Kidney (tissue), 14 donors: ENCODE measurements around the gene LAMTOR3. TPM values are rescaled to one million over a fixed set of nuclear protein-coding genes. Genes with fewer than 3 reads are reported as not detected.
A peak's percentile ranks its signal among the peaks of the same experiment; 100 is the strongest.

Experiments used
- DNase-seq, 5 donors: peaks; one replicate each; pipeline ENCODE4 v3.0.0-alpha.2; 2013 to 2020
- FAIRE-seq: peaks from 2 replicates; lab custom pipeline; 2012; peaks lifted over from hg19 to GRCh38; lab: Jason Lieb, UNC
- H3K27ac ChIP-seq, 2 donors: one replicate each; pipeline ENCODE4 v1.7.0; 2013; ENCODE audit warnings: low read depth in 2 of 2, low read length in 2 of 2, inconsistent platforms in 1 of 2
- H3K27me3 ChIP-seq: one replicate; pipeline ENCODE4 v1.7.1; 2013; ENCODE audit warnings: low read length, inconsistent platforms; ENCODE audit not compliant: control insufficient read depth, insufficient read depth
- H3K36me3 ChIP-seq, 3 donors: one replicate each; pipeline versions ENCODE4 v1.7.0 to v1.7.1; 2013; ENCODE audit warnings: low read length in 3 of 3, control low read depth in 1 of 3, inconsistent platforms in 1 of 3; ENCODE audit not compliant: insufficient read depth in 3 of 3, control insufficient read depth in 2 of 3
- H3K4me1 ChIP-seq, 3 donors: one replicate each; pipeline versions ENCODE4 v1.7.0 to v1.7.1; 2013; ENCODE audit warnings: low read length in 3 of 3, inconsistent platforms in 1 of 3, low read depth in 1 of 3; ENCODE audit not compliant: control insufficient read depth in 2 of 3, insufficient read depth in 2 of 3
- H3K4me3 ChIP-seq, 3 donors: one replicate each; pipeline versions ENCODE4 v1.7.0 to v1.8.1; 2013; ENCODE audit warnings: low read length in 3 of 3, control low read depth in 1 of 3, inconsistent platforms in 1 of 3
- H3K9ac ChIP-seq, 3 donors: one replicate each; pipeline versions ENCODE4 v1.7.0 to v1.7.1; 2013; ENCODE audit warnings: low read length in 3 of 3, control low read depth in 1 of 3, inconsistent platforms in 1 of 3
- H3K9me3 ChIP-seq, 3 donors: one replicate each; pipeline versions ENCODE4 v1.7.0 to v1.7.1; 2013; ENCODE audit warnings: low read length in 3 of 3, control low read depth in 1 of 3, inconsistent platforms in 1 of 3; ENCODE audit not compliant: control insufficient read depth in 2 of 3, insufficient read depth in 1 of 3
- CTCF ChIP-seq: IDR thresholded peaks from 3 replicates; pipeline ENCODE4 v1.5.1; 2012; ENCODE audit warnings: mild to moderate bottlenecking, moderate library complexity, borderline replicate concordance; ENCODE audit not compliant: insufficient read depth; ENCODE audit errors: extremely low read depth
- intact Hi-C: fragments of 100-400 bp; cut with DNase I; formaldehyde crosslinking; loops from one replicate; pipeline ENCODE4 v1.11.1; 2022
- polyA plus RNA-seq: library from polyadenylated mRNA; stranded (reverse); fragments of 350-450 nt; fragmentation: Illumina TruSeq; extraction: RNeasy Lipid Tissue Mini Kit (QIAGEN cat#74804); gene quantifications from one replicate; pipeline ENCODE4 v1.2.3, GENCODE V29; 2014; ENCODE audit warnings: low read depth, low replicate concordance; ENCODE audit not compliant: insufficient read depth
- total RNA-seq: library from RNA; stranded (reverse); fragmentation: NEBNext Ultra II Directional; extraction: Animal tissue kit (Norgen Biotek cat#: 25700); gene quantifications from one replicate; pipeline ENCODE4 v1.2.1, GENCODE V29; 2021
- donor health status: control.
- donor health status: control.
- donor health status: control.
- donor health status: control.
- donor health status: control.
- donor health status: DM: yes; HTN: yes; CAD: no.
- donor health status: Normal renal cell carcinoma (clear cell type).

Gene LAMTOR3
- total and polyA plus RNA-seq, 2 donors from 2014 or later = 46.5 to 71.1 TPM

DNA sequence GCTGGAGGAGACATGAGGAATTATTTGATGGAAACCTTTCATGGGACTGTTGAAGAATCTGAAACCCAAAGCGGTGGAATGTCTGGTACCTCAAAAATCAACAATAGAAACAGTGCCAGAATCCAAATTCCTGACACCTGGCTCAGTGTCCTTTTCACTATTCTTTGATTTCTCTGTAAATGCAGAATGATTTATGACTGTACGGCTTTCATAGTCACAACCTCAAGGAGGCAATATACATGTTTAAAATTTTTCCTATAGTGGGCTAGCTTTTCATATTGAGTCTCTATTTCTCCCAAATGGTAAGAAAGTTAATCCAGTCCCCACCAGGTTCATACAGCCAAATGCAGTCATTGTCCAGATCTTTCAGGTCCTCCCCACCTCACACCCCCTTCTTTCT lies 58.3 kb downstream of the LAMTOR3 start:
- intact Hi-C loops = no loop called here
- Histone ChIP-seq H3K36me3 (no peaks in the 10 kb centered on the region), H3K27me3 (no peaks in the 10 kb centered on the region), H3K27ac (no peak overlapping the region), H3K9me3 (no peaks in the 10 kb centered on the region), H3K4me1 (no peaks in the 10 kb centered on the region), H3K4me3 (no peak overlapping the region), H3K9ac (no peak overlapping the region)
- TF ChIP-seq CTCF = no peak
- DNase-seq = no peak
- FAIRE-seq = no peak

DNA sequence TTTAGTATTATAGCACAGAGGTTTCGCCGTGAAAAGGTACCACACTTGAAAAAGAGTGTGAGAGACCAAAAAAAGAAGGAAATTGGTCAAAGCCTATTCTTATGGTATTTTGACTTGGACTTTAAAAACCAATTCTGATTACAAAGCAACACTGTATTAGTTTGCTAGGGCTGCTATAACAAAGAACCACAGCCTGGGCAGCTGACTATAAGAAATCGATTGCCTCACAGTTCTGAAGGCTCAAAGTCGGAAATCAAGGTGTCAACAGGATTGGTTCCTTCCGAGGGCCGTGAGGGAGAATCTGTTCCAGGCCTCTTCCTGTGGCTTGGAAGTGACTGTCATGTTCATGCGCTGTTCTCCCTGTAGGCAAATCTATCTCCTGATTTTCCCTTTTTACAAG lies 59.7 kb downstream of the LAMTOR3 start:
- Histone ChIP-seq H3K4me1 (no peaks in the 10 kb centered on the region), H3K9me3 (no peaks in the 10 kb centered on the region), H3K36me3 (no peaks in the 10 kb centered on the region), H3K9ac (no peak overlapping the region), H3K27me3 (no peaks in the 10 kb centered on the region), H3K27ac (no peak overlapping the region), H3K4me3 (no peak overlapping the region)
- intact Hi-C loops = no loop called here
- TF ChIP-seq CTCF = no peak
- no peak for DNase-seq
- FAIRE-seq = no peak

DNA sequence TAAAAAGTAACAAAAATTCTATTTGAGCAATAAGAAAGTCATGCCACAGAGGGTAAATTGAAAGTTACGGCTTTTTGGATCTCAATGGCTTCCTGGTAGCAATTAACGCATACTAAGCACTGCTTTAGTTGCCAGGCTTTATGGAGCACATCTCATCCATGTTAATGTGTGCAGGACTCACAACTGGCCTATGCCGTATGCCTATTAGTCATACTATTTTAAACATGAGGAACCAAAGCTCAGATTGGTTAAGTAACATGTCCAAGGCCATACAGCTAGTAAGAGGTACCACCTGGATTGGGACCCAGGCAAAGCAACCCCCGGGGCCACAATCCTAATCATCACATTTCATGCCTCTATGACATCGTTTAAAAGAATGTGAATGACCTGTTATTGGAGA lies 60.5 kb downstream of the LAMTOR3 start:
- H3K36me3 ChIP-seq = no peaks in the 10 kb centered on the region
- peak in 1 of 5 donors; percentile 46 for DNase-seq
- intact Hi-C loops = no loop called here
- no peaks in the 10 kb centered on the region for H3K4me1 ChIP-seq
- no peak overlapping the region for H3K4me3 ChIP-seq
- H3K27me3 ChIP-seq = no peaks in the 10 kb centered on the region
- no peak overlapping the region for H3K9ac ChIP-seq
- no peak overlapping the region for H3K27ac ChIP-seq
- no peaks in the 10 kb centered on the region for H3K9me3 ChIP-seq
- FAIRE-seq = no peak
- TF ChIP-seq CTCF = no peak

GRCh38 chr4:99832758-99833157 lies 61.5 kb downstream of the LAMTOR3 start:
- DNase-seq (no peak), FAIRE-seq (no peak)
- no peaks in the 10 kb centered on the region for H3K4me1 ChIP-seq
- no peaks in the 10 kb centered on the region for H3K36me3 ChIP-seq
- no peaks in the 10 kb centered on the region for H3K27me3 ChIP-seq
- no peaks in the 10 kb centered on the region for H3K9me3 ChIP-seq
- H3K27ac ChIP-seq = no peak overlapping the region
- no peak for TF ChIP-seq CTCF
- intact Hi-C loops = no loop called here
- H3K4me3 ChIP-seq = no peak overlapping the region
- H3K9ac ChIP-seq = no peak overlapping the region
